Endothelial cell of umbilical vein (primary cell): Measurements from ENCODE around the gene ASIC4. TPM values are rescaled to one million over a fixed set of nuclear protein-coding genes. Genes with fewer than 3 reads are reported as not detected.

Experiments used
- BruUV-seq: library from RNA; stranded (reverse); fragments of 400-500 nt; replicated peaks from 2 replicates; lab custom pipeline; 2021; lab: Mats Ljungman, UMichigan
- CTCF ChIA-PET: fragments of 300-600, 350-600 bp; sonication (Branson Sonifier 250); formaldehyde crosslinking; loops from one replicate; lab custom pipeline; 2021; ENCODE audit warnings: antibody characterized with exemption, inconsistent platforms; lab: Charles Lee
- POLR2A ChIA-PET: fragments of 300-600, 350-600 bp; sonication (Branson Sonifier 250); formaldehyde crosslinking; loops from one replicate; lab custom pipeline; 2021; ENCODE audit warnings: antibody characterized with exemption, inconsistent platforms; lab: Charles Lee
- DNase-seq: peaks from one replicate; pipeline ENCODE4 v3.0.0-alpha.2; 2011; ENCODE audit warnings: low read depth, low spot score
- FAIRE-seq: peaks from 2 replicates; lab custom pipeline; 2011; peaks lifted over from hg19 to GRCh38; lab: Jason Lieb, UNC
- H2AFZ ChIP-seq: 2 replicates; pipeline ENCODE4 v1.6.0; 2012; ENCODE audit warnings: low read depth, low read length, control low read depth, inconsistent platforms
- H3K27ac ChIP-seq: 2 replicates; pipeline ENCODE4 v1.5.1; 2011; ENCODE audit warnings: low read depth, mild to moderate bottlenecking, control low read depth, low read length, moderate library complexity; ENCODE audit not compliant: insufficient read depth
- H3K27me3 ChIP-seq, 2 experiments: 2 replicates each; pipeline versions ENCODE4 v1.6.0 to v1.6.1; 2011; ENCODE audit warnings: low read length in 2 of 2, mixed read lengths in 1 of 2; ENCODE audit not compliant: control insufficient read depth in 2 of 2, insufficient read depth in 2 of 2
- H3K36me3 ChIP-seq, 2 experiments: 2 replicates in 1 of 2; 3 replicates in 1 of 2; pipeline ENCODE4 v1.5.1; 2011; ENCODE audit warnings: low read length in 2 of 2, mild to moderate bottlenecking in 1 of 2, moderate library complexity in 1 of 2; ENCODE audit not compliant: control insufficient read depth in 2 of 2, insufficient read depth in 2 of 2; ENCODE audit errors: extremely low read depth in 1 of 2
- H3K4me1 ChIP-seq: 3 replicates; pipeline ENCODE4 v1.5.1; 2011; ENCODE audit warnings: mild to moderate bottlenecking, low read length; ENCODE audit not compliant: control insufficient read depth, insufficient read depth; ENCODE audit errors: extremely low read depth
- H3K4me2 ChIP-seq: 2 replicates; pipeline ENCODE4 v1.6.1; 2011; ENCODE audit warnings: low read length, control low read depth, mixed read lengths; ENCODE audit not compliant: insufficient read depth
- H3K4me3 ChIP-seq, 3 experiments: fragments of 200-600 bp in 1 of 3; sonication (generic), shearing (Covaris generic) in 1 of 3; replicated peaks in 1 of 3; 2 replicates each; pipeline ENCODE4 v1.5.1; 2011 to 2016; ENCODE audit warnings: control low read depth in 3 of 3, low read length in 3 of 3, mild to moderate bottlenecking in 2 of 3, inconsistent platforms in 1 of 3, low read depth in 1 of 3, moderate library complexity in 1 of 3; ENCODE audit not compliant: insufficient read depth in 1 of 3
- H3K79me2 ChIP-seq: 2 replicates; pipeline ENCODE4 v1.6.0; 2012; ENCODE audit warnings: low read length, inconsistent platforms; ENCODE audit not compliant: control insufficient read depth, insufficient read depth
- H3K9ac ChIP-seq: replicated peaks from 2 replicates; pipeline ENCODE3; 2011; ENCODE audit warnings: low read length, control low read depth; ENCODE audit not compliant: insufficient read depth; ENCODE audit errors: extremely low read depth
- H3K9me1 ChIP-seq: replicated peaks from 3 replicates; pipeline ENCODE4 v1.6.0; 2011; ENCODE audit warnings: mild to moderate bottlenecking, low read length; ENCODE audit not compliant: control insufficient read depth, insufficient read depth; ENCODE audit errors: extremely low read depth
- H3K9me3 ChIP-seq: replicated peaks from 2 replicates; pipeline ENCODE4 v1.5.1; 2012; ENCODE audit warnings: low read length, inconsistent platforms; ENCODE audit not compliant: control insufficient read depth, insufficient read depth
- H4K20me1 ChIP-seq: replicated peaks from 2 replicates; pipeline ENCODE3; 2011; ENCODE audit warnings: mild to moderate bottlenecking, low read length; ENCODE audit not compliant: control insufficient read depth, insufficient read depth; ENCODE audit errors: extremely low read depth
- CTCF ChIP-seq, 2 donors: IDR thresholded peaks; 1 replicate in 1 of 2; 2 replicates in 1 of 2; pipeline ENCODE4 v1.5.1; 2011; ENCODE audit warnings: low read length in 2 of 2, mild to moderate bottlenecking in 2 of 2, moderate library complexity in 2 of 2, control low read depth in 1 of 2, inconsistent platforms in 1 of 2, low read depth in 1 of 2; ENCODE audit not compliant: insufficient read depth in 1 of 2; ENCODE audit errors: extremely low read depth in 1 of 2
- EZH2 ChIP-seq: IDR thresholded peaks from 2 replicates; pipeline ENCODE4 v1.6.1; 2012; ENCODE audit warnings: borderline replicate concordance, low read depth, mild to moderate bottlenecking, moderate library complexity, low read length, inconsistent platforms; ENCODE audit not compliant: severe bottlenecking
- FOS ChIP-seq: IDR thresholded peaks from 2 replicates; pipeline ENCODE4 v1.6.1; 2011; ENCODE audit warnings: mild to moderate bottlenecking, low read length, moderate library complexity, borderline replicate concordance; ENCODE audit not compliant: insufficient read depth
- GATA2 ChIP-seq: IDR thresholded peaks from 2 replicates; pipeline ENCODE4 v1.7.0; 2011; ENCODE audit warnings: low read depth, mild to moderate bottlenecking, moderate library complexity, mixed read lengths, low read length; ENCODE audit not compliant: insufficient read length, insufficient read depth
- JUN ChIP-seq: IDR thresholded peaks from 2 replicates; pipeline ENCODE4 v1.6.1; 2011; ENCODE audit warnings: borderline replicate concordance, low read depth; ENCODE audit not compliant: insufficient read length, insufficient read depth
- MAX ChIP-seq: IDR thresholded peaks from 2 replicates; pipeline ENCODE4 v1.6.1; 2011; ENCODE audit not compliant: insufficient read depth, insufficient read length
- MYC ChIP-seq: IDR thresholded peaks from one replicate; pipeline ENCODE4 v1.6.1; 2011; ENCODE audit warnings: mild to moderate bottlenecking, low read depth, low read length
- POLR2A ChIP-seq: IDR thresholded peaks from 2 replicates; pipeline ENCODE4 v1.6.1; 2012; ENCODE audit warnings: low read depth, mild to moderate bottlenecking, control low read depth, low read length
- POLR2AphosphoS5 ChIP-seq: IDR thresholded peaks from 2 replicates; pipeline ENCODE4 v1.6.1; 2012; ENCODE audit warnings: low read depth, mild to moderate bottlenecking, control low read depth, low read length, moderate library complexity; ENCODE audit not compliant: insufficient read depth
- dilution Hi-C: fragments of 300-500 bp; cut with MboI; formaldehyde crosslinking; loops from one replicate; pipeline ENCODE4 v1.15.0; 2019; ENCODE audit warnings: low sequenced_read_pairs; ENCODE audit not compliant: extremely low pct_ligation_motif_present
- intact Hi-C: fragments of 100-400 bp; cut with micrococcal nuclease; formaldehyde crosslinking; loops from one replicate; pipeline ENCODE4 v1.10.0; 2022
- polyA plus RNA-seq, 4 experiments: library from polyadenylated mRNA; depleted of rRNA in 3 of 4; stranded (reverse) in 3 of 4; unstranded in 1 of 4; fragments of >200 nt; gene quantifications; 2 replicates each; pipeline versions ENCODE4 v1.2.1 to v1.2.3, GENCODE V29; 2011 to 2012; ENCODE audit warnings: missing spikeins in 1 of 4
- total RNA-seq: library from RNA; stranded (reverse); gene quantifications from 2 replicates; pipeline ENCODE4 v1.2.3, GENCODE V29; 2021

Gene ASIC4
- total and polyA plus RNA-seq, 2 donors (not counting 3 experiments of a cell fraction or from before 2014, with no cell fraction given) = not detected

GRCh38 chr2:219508971-219509779 lies 5.1 kb upstream of the ASIC4 start:
- CTCF ChIA-PET = interaction anchor here (0.7 to 5.0 kb wide), 22 partner anchors 9 to 134 kb away, joined by 3 to 151 read pairs (median 6); partner anchors contain the start of genes CHPF, DNPEP, GMPPA and STK11IP
- intact Hi-C loops = loop anchor here (1.0 to 2.0 kb wide), 3 partner anchors 11 to 14 kb away; partner anchors contain the start of gene GMPPA
- no peaks in the 10 kb centered on the region for H3K4me1 ChIP-seq

More at GRCh38 chr2:219508971-219509779, 5.1 kb upstream of the ASIC4 start:
- H3K9me3 ChIP-seq = no peaks in the 10 kb centered on the region
- POLR2A ChIA-PET = interaction anchor here (1.0 to 1.8 kb wide), 2 partner anchors 10 to 11 kb away, joined by 9 to 20 read pairs; partner anchors contain the start of gene GMPPA
- H3K27ac ChIP-seq = no peak overlapping the region
- H3K9me1 ChIP-seq = no peaks in the 10 kb centered on the region
- dilution Hi-C loops = no loop called here
- no TSS peak for BruUV-seq
- TF ChIP-seq MAX (no peak), MYC (no peak), FOS (no peak), JUN (no peak), EZH2 (no peak), CTCF (IDR thresholded peaks at IDR 0.05; ENCODE audit: extremely low read depth in 1 of 2, insufficient read depth in 1 of 2, low read depth in 1 of 2, low read length in 2 of 2) (no peak), POLR2AphosphoS5 (no peak), POLR2A (no peak), GATA2 (no peak)
- H3K36me3 ChIP-seq = peaks cover 0 to 19% of the 10 kb centered on the region in 2 experiments
- H2AFZ ChIP-seq = no peak overlapping the region
- H3K27me3 ChIP-seq = peaks cover 35 to 37% of the 10 kb centered on the region in 2 experiments
- H3K9ac ChIP-seq = no peak overlapping the region
- FAIRE-seq = no peak
- no peaks in the 10 kb centered on the region for H3K79me2 ChIP-seq
- no peak for DNase-seq
- no peak overlapping the region for H3K4me2 ChIP-seq
- H3K4me3 ChIP-seq = no peak overlapping the region
- H4K20me1 ChIP-seq = no peaks in the 10 kb centered on the region
